Stomach (tissue), 4 donors: ENCODE results near the gene TENT4B.

Source experiments
- EP300 ChIP-seq: sonication (generic); formaldehyde crosslinking; IDR thresholded peaks from one replicate; pipeline ENCODE4 v1.6.1; 2017; ENCODE audit warnings: antibody characterized with exemption
- POLR2AphosphoS5 ChIP-seq, 3 donors: sonication (generic); formaldehyde crosslinking; IDR thresholded peaks; one replicate each; pipeline ENCODE4 v1.6.1; 2016; ENCODE audit warnings: antibody characterized with exemption in 3 of 3
- TF ChIP-seq, protein P1 (sequence below), 7 experiments: fragments of 450-650 bp in 4 of 7; fragments of 200-600 bp in 3 of 7; sonication (generic) in 3 of 7; IDR thresholded peaks; one replicate each; pipeline ENCODE4 v1.5.1; 2016 to 2019; ENCODE audit warnings: antibody characterized with exemption in 7 of 7, control low read depth in 2 of 7, mild to moderate bottlenecking in 1 of 7

DNA sequence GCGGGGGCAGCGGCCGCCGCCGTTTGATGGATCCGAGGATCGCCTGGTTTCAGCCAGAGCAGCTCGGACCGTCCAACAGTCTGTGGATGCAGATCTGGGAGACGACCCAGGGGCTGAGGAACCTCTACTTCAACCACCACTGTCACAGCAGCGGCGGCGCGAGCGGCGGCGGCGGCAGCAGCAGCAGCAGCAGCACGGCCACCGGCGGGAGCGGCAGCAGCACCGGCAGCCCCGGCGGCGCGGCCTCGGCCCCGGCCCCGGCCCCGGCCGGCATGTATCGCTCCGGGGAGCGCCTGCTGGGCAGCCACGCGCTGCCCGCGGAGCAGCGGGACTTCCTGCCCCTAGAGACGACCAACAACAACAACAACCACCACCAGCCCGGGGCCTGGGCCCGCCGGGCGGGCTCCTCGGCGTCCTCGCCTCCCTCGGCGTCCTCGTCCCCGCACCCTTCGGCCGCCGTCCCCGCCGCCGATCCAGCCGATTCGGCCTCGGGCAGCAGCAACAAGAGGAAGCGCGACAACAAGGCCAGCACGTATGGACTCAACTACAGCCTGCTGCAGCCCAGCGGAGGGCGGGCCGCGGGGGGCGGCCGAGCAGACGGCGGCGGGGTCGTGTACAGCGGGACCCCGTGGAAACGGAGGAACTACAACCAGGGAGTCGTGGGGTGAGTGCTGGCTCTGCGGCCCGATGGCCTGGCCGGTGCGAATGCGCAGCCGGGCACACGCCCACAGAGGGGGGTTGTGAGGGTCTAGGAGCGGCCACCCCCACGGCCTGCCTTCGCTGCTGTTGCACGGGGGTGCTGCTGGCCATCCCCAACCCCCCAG, 702 bp downstream of the TENT4B start:
- no peak for TF ChIP-seq POLR2AphosphoS5 (IDR thresholded peaks at IDR 0.05)
- TF ChIP-seq, protein P1, sequence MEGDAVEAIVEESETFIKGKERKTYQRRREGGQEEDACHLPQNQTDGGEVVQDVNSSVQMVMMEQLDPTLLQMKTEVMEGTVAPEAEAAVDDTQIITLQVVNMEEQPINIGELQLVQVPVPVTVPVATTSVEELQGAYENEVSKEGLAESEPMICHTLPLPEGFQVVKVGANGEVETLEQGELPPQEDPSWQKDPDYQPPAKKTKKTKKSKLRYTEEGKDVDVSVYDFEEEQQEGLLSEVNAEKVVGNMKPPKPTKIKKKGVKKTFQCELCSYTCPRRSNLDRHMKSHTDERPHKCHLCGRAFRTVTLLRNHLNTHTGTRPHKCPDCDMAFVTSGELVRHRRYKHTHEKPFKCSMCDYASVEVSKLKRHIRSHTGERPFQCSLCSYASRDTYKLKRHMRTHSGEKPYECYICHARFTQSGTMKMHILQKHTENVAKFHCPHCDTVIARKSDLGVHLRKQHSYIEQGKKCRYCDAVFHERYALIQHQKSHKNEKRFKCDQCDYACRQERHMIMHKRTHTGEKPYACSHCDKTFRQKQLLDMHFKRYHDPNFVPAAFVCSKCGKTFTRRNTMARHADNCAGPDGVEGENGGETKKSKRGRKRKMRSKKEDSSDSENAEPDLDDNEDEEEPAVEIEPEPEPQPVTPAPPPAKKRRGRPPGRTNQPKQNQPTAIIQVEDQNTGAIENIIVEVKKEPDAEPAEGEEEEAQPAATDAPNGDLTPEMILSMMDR (IDR thresholded peaks at IDR 0.05) = no peak
- no peak for TF ChIP-seq EP300
